Measurements from ENCODE around the gene H6PD. TPM values are rescaled to one million over a fixed set of nuclear protein-coding genes. Genes with fewer than 3 reads are reported as not detected.

H6PD gene
- total RNA-seq, 2 experiments from 2014 or later = 7.5 to 7.8 TPM

DNA sequence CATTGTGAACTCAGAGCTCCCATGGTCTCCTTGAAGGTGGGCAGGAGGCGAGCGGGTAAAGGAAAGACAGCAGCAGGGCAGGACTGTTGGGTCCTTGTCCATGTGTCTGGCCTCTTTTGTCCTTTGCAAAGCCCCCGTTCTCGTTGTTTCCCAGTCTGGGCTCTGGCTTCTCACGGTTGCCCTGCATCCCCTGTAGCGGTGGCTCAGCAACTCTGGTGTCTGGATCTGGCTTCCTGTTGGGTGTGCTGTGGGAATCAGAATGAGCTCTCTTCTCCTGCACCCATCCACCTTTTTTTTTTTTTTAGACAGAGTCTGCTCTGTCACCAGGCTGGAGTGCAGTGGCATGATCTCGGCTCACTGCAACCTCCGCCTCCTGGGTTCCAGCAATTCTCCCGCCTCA lies 11.1 kb downstream of the H6PD start:
- no peaks in the 10 kb centered on the region for H3K27me3 Mint-ChIP-seq
- ChIA-PET CTCF (interaction anchor here (1.2 to 1.6 kb wide), 3 partner anchors 21 to 133 kb away, joined by 3 to 7 read pairs (median 5); no protein-coding TSS in a partner anchor), POLR2A (interaction anchor here (0.7 kb wide), 1 partner anchor 9 kb away, joined by 3 read pairs; no protein-coding TSS in a partner anchor)
- no peak for TF ChIP-seq CTCF (IDR thresholded peaks at IDR 0.05)
- no peak for DNase-seq
- H3K9me3 Mint-ChIP-seq = no peaks in the 10 kb centered on the region
- ATAC-seq = no peak
- intact Hi-C loops (cut with micrococcal nuclease) = no loop called here
- H3K4me1 Mint-ChIP-seq (ENCODE audit: low read depth) = peaks cover 19% of the 10 kb centered on the region
- no peak overlapping the region for H3K27ac Mint-ChIP-seq
- peaks cover 3% of the 10 kb centered on the region for H3K36me3 Mint-ChIP-seq (ENCODE audit: low read depth)
- no peak overlapping the region for H3K4me3 Mint-ChIP-seq

- H3K4me3 Mint-ChIP-seq = no peak overlapping the region
- ChIA-PET CTCF (no interaction called here), POLR2A (no interaction called here)
- intact Hi-C loops (cut with micrococcal nuclease) = no loop called here
- H3K27ac Mint-ChIP-seq = no peak overlapping the region
- no peak for TF ChIP-seq CTCF (IDR thresholded peaks at IDR 0.05)
- no peak for ATAC-seq
- peaks cover 16% of the 10 kb centered on the region for H3K4me1 Mint-ChIP-seq (ENCODE audit: low read depth)
- H3K27me3 Mint-ChIP-seq = no peaks in the 10 kb centered on the region
- peaks cover 3% of the 10 kb centered on the region for H3K36me3 Mint-ChIP-seq (ENCODE audit: low read depth)
- no peaks in the 10 kb centered on the region for H3K9me3 Mint-ChIP-seq
- DNase-seq = no peak
These were observed 11.6 kb downstream of the H6PD start for GRCh38 chr1:9246215-9246614.

DNA sequence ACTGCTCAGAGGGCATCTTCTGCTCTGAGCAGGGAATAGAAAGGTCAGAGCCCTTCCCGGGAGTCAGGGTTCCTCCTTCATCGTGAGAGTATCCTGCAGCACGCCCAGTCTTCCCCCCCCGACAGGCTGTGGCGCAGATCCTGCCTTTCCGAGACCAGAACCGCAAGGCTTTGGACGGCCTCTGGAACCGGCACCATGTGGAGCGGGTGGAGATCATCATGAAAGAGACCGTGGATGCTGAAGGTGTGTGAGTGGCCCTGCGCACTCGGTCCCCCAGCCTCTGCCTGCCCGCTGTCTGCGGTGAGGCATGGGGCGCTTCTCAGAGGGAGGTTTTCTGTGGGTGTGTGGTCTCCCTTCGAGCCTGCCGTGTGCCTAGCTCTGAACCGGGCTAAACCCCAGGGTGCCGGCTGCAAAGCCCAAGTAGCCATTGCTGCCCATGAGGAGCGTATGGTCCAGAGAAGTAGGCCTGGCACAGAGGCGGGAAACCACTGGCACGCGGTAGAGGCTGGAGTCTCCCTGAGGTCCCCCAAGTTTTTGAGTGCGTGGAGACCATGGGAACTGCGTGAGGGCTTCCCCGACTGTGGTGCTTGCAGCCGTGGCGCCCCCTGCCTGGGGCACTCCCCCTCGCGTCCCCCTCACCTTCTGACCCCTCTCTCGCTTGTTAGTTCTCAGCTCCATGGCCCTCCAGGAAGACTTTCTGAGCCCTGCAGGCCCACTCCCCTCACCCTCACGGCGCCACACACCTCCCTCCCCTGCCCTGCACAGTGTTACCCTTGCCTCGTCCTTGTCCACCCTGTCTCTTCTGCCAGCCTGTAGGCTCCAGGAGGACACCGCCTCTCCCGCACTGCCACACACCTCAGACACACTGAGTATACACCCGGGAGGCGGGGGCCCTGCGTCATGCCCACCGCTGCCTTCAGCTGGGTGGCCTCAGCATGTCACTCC lies 12.5 kb downstream of the H6PD start:
- no peak for TF ChIP-seq CTCF (IDR thresholded peaks at IDR 0.05)
- ATAC-seq = no peak
- CTCF ChIA-PET = no interaction called here
- Mint-ChIP-seq H3K9me3 (no peaks in the 10 kb centered on the region), H3K27me3 (no peaks in the 10 kb centered on the region), H3K4me3 (no peak overlapping the region), H3K27ac (no peak overlapping the region), H3K4me1 (ENCODE audit: low read depth) (peaks cover 13% of the 10 kb centered on the region), H3K36me3 (ENCODE audit: low read depth) (peaks cover 3% of the 10 kb centered on the region)
- intact Hi-C loops (cut with micrococcal nuclease) = no loop called here
- DNase-seq = no peak
- POLR2A ChIA-PET = no interaction called here

- POLR2A ChIA-PET = no interaction called here
These were observed 13.3 kb downstream of the H6PD start for GRCh38 chr1:9247894-9248293.

More at GRCh38 chr1:9247894-9248293, 13.3 kb downstream of the H6PD start:
- no peak overlapping the region for H3K27ac Mint-ChIP-seq
- no peak overlapping the region for H3K4me3 Mint-ChIP-seq
- H3K4me1 Mint-ChIP-seq (ENCODE audit: low read depth) = peaks cover 10% of the 10 kb centered on the region
- ATAC-seq (no peak), DNase-seq (no peak)
- no peaks in the 10 kb centered on the region for H3K9me3 Mint-ChIP-seq
- CTCF ChIA-PET = interaction anchor here (0.6 kb wide), 1 partner anchor 184 kb away, joined by 3 read pairs; no protein-coding TSS in a partner anchor
- intact Hi-C loops (cut with micrococcal nuclease) = no loop called here
- peaks cover 3% of the 10 kb centered on the region for H3K36me3 Mint-ChIP-seq (ENCODE audit: low read depth)
- no peaks in the 10 kb centered on the region for H3K27me3 Mint-ChIP-seq
- no peak for TF ChIP-seq CTCF (IDR thresholded peaks at IDR 0.05)
